Hindlimb muscle (tissue), 1 donor: ENCODE results near the gene PTCD3. TPM values are rescaled to one million over a fixed set of nuclear protein-coding genes. Genes with fewer than 3 reads are reported as not detected.
A peak's percentile ranks its signal among the peaks of the same experiment; 100 is the strongest.

Experiments used
- DNase-seq: peaks from one replicate; pipeline ENCODE4 v3.0.0-alpha.2; 2013
- polyA plus RNA-seq: library from polyadenylated mRNA; unstranded; fragments of 120-200 nt; gene quantifications from one replicate; pipeline ENCODE4 v1.2.1, GENCODE V29; 2013; ENCODE audit not compliant: insufficient read length

PTCD3 gene
- 71.6 TPM for polyA plus RNA-seq

- peak; percentile 94 for DNase-seq
These were observed at the start of gene PTCD3 for GRCh38 chr2:86105969-86106945. Gene PTCD3 (plus strand): TSS chr2:86106235. CDS start chr2:86106248, 13 bp downstream.

GRCh38 chr2:86056590-86057331 is 49.3 kb upstream of the PTCD3 start:
- DNase-seq: no peak

GRCh38 chr2:86062043-86062442 is 44.0 kb upstream of the PTCD3 start:
- no peak for DNase-seq

- DNase-seq: no peak
These were observed 42.0 kb upstream of the PTCD3 start for GRCh38 chr2:86064006-86064405.

GRCh38 chr2:86065512-86065911 is 40.5 kb upstream of the PTCD3 start:
- no peak for DNase-seq

- no peak for DNase-seq
These were observed 39.9 kb upstream of the PTCD3 start for GRCh38 chr2:86066007-86066578.

- DNase-seq: no peak
These were observed 39.1 kb upstream of the PTCD3 start for GRCh38 chr2:86066915-86067314.

GRCh38 chr2:86068136-86068588 is 37.9 kb upstream of the PTCD3 start:
- no peak for DNase-seq

- DNase-seq: no peak
These were observed 37.4 kb upstream of the PTCD3 start for GRCh38 chr2:86068648-86069047.

GRCh38 chr2:86069091-86069685 is 36.8 kb upstream of the PTCD3 start:
- DNase-seq: no peak

- DNase-seq: no peak
These were observed 36.2 kb upstream of the PTCD3 start for GRCh38 chr2:86069783-86070339.

GRCh38 chr2:86070868-86071267 is 35.2 kb upstream of the PTCD3 start:
- DNase-seq: no peak

- no peak for DNase-seq
These were observed 33.7 kb upstream of the PTCD3 start for GRCh38 chr2:86072271-86072858.

GRCh38 chr2:86073225-86073624 is 32.8 kb upstream of the PTCD3 start:
- no peak for DNase-seq

- DNase-seq: no peak
These were observed 31.8 kb upstream of the PTCD3 start for GRCh38 chr2:86074256-86074655.

GRCh38 chr2:86074811-86075210 is 31.2 kb upstream of the PTCD3 start:
- no peak for DNase-seq

- no peak for DNase-seq
These were observed 30.1 kb upstream of the PTCD3 start for GRCh38 chr2:86075886-86076285.

- DNase-seq: peak; percentile 65
These were observed 27.1 kb upstream of the PTCD3 start for GRCh38 chr2:86078774-86079545.

GRCh38 chr2:86079981-86080911 is 25.8 kb upstream of the PTCD3 start:
- peak; percentile 62 for DNase-seq

GRCh38 chr2:86081724-86082123 is 24.3 kb upstream of the PTCD3 start:
- DNase-seq: no peak
